Spinal cord (tissue), 10 donors: ENCODE measurements around the gene NPRL2. TPM values are rescaled to one million over a fixed set of nuclear protein-coding genes. Genes with fewer than 3 reads are reported as not detected.
A peak's percentile ranks its signal among the peaks of the same experiment; 100 is the strongest.

ENCODE experiments used
- DNase-seq, 6 donors: peaks; one replicate each; pipeline versions ENCODE4 v3.0.0 to v3.0.0-alpha.2; 2013 to 2015; ENCODE audit warnings: low spot score in 6 of 6, low read depth in 4 of 6
- H3K27ac ChIP-seq: one replicate; pipeline ENCODE4 v1.5.1; 2013; ENCODE audit warnings: low read depth, low read length, control low read depth
- H3K27me3 ChIP-seq: one replicate; pipeline ENCODE4 v1.6.1; 2013; ENCODE audit warnings: low read length; ENCODE audit not compliant: control insufficient read depth, insufficient read depth
- H3K36me3 ChIP-seq: one replicate; pipeline ENCODE4 v1.6.1; 2013; ENCODE audit warnings: low read length; ENCODE audit not compliant: control insufficient read depth, insufficient read depth
- H3K4me1 ChIP-seq: one replicate; pipeline ENCODE4 v1.6.1; 2013; ENCODE audit warnings: low read length; ENCODE audit not compliant: control insufficient read depth, insufficient read depth
- H3K4me3 ChIP-seq: one replicate; pipeline ENCODE4 v1.5.1; 2013; ENCODE audit warnings: low read depth, low read length, control low read depth
- H3K9me3 ChIP-seq: one replicate; pipeline ENCODE4 v1.6.1; 2013; ENCODE audit warnings: low read length; ENCODE audit not compliant: control insufficient read depth, insufficient read depth
- WGBS: methylation state at CpG from one replicate; pipeline ENCODE4 v1.1.5; 2013; ENCODE audit warnings: missing lambda C conversion rate; ENCODE audit not compliant: insufficient coverage; 5-methylcytosine and 5-hydroxymethylcytosine counted together
- long read RNA-seq, 4 donors: transcript quantifications; one replicate each; lab custom pipeline, GENCODE V29; 2026
- polyA plus RNA-seq, 2 donors: library from polyadenylated mRNA; unstranded; fragments of 120-200 nt; gene quantifications; one replicate each; pipeline ENCODE4 v1.2.1, GENCODE V29; 2013; ENCODE audit not compliant: insufficient read length in 2 of 2
- total RNA-seq, 2 donors: library from RNA; depleted of rRNA in 1 of 2; stranded (reverse); fragments of 120-200 nt in 1 of 2; fragments of >200 nt in 1 of 2; gene quantifications; one replicate each; pipeline versions ENCODE4 v1.2.3 to v1.2.4, GENCODE V29; 2013 to 2014
- donor health status: healthy.

Gene NPRL2
- 10 to 100 TPM; 22.6 to 33.2 TPM for total RNA-seq
- 10 to 100 TPM; 40.9 to 43.8 TPM for polyA plus RNA-seq
- long read RNA-seq, donor 1, transcript NPRL2-201 (11 exons, 1,700 nt), result major isoform, 10 of 28 reads
- long read RNA-seq, donor 1, partial matches to known transcripts, result 16 of 28 reads
- long read RNA-seq, donor 1, other reads (novel, unspliced or antisense), result 0 of 28 reads
- long read RNA-seq, donor 2, partial matches to known transcripts, result 0 of 1 reads
- long read RNA-seq, donor 2, other reads (novel, unspliced or antisense), result 0 of 1 reads
- long read RNA-seq, donor 3, partial matches to known transcripts, result 0 of 2 reads
- long read RNA-seq, donor 3, other reads (novel, unspliced or antisense), result 0 of 2 reads
- long read RNA-seq, donor 4, transcript NPRL2-201 (11 exons, 1,700 nt), result major isoform, 6 of 18 reads
- long read RNA-seq, donor 4, partial matches to known transcripts, result 11 of 18 reads
- long read RNA-seq, donor 4, other reads (novel, unspliced or antisense), result 0 of 18 reads

DNA sequence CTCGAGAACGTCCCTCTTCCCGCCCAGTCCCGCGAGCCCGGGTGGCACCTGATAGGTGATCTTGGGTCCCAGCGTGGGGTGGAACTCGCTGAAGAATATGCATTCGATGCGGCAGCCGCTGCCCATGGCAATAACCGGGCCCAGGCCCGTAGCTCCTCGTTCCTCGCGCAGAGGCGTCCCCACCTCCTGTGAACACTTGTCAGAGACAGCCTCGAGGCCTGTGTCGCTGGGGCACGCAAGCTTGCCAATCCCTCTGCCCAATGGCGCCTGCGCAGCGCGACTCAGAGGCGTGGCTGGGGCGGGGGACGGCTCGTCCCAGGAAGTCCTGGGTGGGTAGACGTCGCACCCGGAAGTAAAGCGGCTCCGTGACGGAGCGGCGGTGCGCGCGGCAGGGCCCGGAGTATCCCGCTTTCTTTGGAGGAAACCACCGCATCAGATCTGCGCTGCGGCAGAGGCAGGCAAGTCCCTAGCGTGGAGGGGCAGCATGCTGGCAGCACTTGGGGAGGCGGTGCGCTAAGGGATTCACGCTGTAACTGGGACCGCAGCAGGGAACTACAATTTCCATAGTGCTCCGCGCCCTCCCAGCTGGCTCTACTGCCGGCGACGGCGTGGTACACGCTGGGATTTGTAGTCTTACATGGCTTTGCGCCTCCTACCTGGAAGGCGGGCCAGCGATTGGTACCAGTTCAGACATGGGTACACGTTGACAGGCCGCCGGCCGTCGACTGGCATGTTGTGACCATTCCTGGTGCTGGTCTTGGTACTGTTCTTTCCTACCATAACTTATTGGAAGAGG lies at the start of gene NPRL2, which contains the start of gene CYB561D2:
Gene NPRL2, minus strand, starts transcription at position 249 of the 796 bp plus-strand sequence. Its CDS starts 123 bp downstream, at position 126.
Gene CYB561D2, plus strand, starts transcription at position 336 of the 796 bp plus-strand sequence. CDS start 572 bp downstream, outside the sequence.
- peaks cover 61% of the 10 kb centered on the region for H3K36me3 ChIP-seq
- peak; percentile 89 to 98 (median 93) for DNase-seq
- peaks cover 60% of the 10 kb centered on the region for H3K4me1 ChIP-seq
- H3K4me3 ChIP-seq, result peak within 1 kb of the TSS; percentile 91
- peak within 1 kb of the TSS; percentile 95 for H3K27ac ChIP-seq
- H3K9me3 ChIP-seq, result no peaks in the 10 kb centered on the region
- no peaks in the 10 kb centered on the region for H3K27me3 ChIP-seq
- WGBS, result under 1% methylated on average over 64 of the region's 64 CpGs

DNA sequence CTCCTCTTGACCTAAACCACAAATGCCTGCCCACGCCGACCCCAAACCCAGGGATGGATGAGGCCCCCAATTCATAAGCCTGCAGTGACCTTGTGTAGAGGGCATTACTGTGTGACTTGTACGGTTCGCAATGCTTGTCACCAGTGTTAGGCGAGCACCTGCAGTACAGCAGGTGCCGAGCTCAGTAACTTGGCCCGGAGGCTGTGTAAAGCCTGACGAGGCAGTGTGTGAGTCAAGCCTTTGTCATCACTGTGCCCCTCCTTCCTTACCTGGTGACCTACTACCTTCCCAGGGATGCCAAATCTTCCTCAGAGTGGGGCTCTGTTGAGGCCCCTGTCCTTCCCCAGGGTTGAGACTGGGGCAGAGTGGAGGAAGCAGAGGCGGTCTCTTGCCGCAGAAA lies 45.9 kb upstream of the NPRL2 start:
- H3K27ac ChIP-seq, result no peak overlapping the region
- no peaks in the 10 kb centered on the region for H3K27me3 ChIP-seq
- H3K9me3 ChIP-seq, result no peaks in the 10 kb centered on the region
- H3K36me3 ChIP-seq, result peaks cover 20% of the 10 kb centered on the region
- 93% methylated on average over 8 of the region's 10 CpGs for WGBS
- H3K4me3 ChIP-seq, result no peak overlapping the region
- peaks cover 36% of the 10 kb centered on the region for H3K4me1 ChIP-seq
- no peak for DNase-seq

DNA sequence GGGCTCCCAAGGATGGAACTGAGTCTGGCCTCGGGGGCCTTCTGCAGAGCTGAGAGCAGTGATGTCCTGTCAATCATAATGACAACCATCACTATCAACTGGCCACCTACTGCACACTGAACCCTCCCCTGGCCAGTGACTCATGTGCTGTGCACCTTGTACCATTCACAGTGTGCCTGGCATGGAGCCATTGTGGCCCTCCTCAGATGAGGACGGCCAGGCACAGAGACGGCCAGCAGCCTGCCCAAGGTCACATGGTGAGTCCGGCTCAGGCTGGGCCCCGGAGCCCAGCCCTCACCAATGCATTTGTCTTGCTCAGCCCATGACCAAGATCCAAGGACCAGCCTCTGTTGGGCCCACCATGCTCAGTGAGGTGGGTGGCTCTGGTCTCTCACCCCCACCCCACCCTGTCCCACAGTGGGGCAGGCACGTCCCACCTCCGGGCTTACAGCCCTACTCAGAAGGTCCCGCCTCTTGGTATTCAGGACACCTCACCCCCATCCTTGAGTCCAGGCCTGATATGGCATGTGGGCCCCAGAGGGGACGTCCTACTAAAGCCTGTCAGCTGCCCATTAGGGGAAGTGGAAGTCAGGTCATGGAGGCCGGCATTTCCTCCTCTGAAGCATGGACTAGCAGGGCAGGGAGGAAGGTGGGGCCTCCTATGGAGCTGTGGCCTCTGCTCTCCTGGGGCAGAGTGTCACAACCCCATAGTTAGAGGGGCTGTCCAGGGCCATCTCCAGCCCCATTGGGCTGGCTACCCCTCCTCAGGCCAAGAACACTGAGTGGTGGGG lies 44.7 kb upstream of the NPRL2 start:
- Histone ChIP-seq H3K9me3 (no peaks in the 10 kb centered on the region), H3K4me1 (peaks cover 47% of the 10 kb centered on the region), H3K27me3 (no peaks in the 10 kb centered on the region), H3K36me3 (peaks cover 29% of the 10 kb centered on the region), H3K27ac (no peak overlapping the region), H3K4me3 (no peak overlapping the region)
- DNase-seq, result no peak
- WGBS, result 80% methylated on average over 7 of the region's 10 CpGs

DNA sequence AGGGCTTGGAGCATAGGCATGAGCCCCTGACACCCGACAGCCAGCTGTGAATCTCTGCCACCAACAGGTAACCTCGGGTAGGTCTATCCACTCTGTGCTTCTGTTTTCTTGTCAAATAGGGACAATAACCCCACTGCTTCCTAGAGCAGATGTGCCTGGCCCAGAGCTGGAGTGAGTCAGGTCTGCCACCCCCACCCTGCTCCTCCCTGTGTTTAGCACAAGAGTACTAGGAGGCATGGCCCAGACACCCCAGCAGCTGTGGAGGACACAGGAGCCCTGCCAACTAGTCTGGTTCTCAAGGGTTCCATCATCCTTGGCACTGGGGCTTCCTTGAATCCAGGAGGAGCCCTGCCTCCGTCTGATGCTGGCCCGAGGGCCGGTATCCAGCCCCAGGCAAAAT lies 42.5 kb upstream of the NPRL2 start:
- peaks cover 29% of the 10 kb centered on the region for H3K36me3 ChIP-seq
- no peaks in the 10 kb centered on the region for H3K27me3 ChIP-seq
- no peak overlapping the region for H3K27ac ChIP-seq
- no peak for DNase-seq
- no peak overlapping the region for H3K4me3 ChIP-seq
- WGBS, result 79% methylated on average over 3 of the region's 5 CpGs
- no peaks in the 10 kb centered on the region for H3K9me3 ChIP-seq
- H3K4me1 ChIP-seq, result peaks cover 48% of the 10 kb centered on the region

DNA sequence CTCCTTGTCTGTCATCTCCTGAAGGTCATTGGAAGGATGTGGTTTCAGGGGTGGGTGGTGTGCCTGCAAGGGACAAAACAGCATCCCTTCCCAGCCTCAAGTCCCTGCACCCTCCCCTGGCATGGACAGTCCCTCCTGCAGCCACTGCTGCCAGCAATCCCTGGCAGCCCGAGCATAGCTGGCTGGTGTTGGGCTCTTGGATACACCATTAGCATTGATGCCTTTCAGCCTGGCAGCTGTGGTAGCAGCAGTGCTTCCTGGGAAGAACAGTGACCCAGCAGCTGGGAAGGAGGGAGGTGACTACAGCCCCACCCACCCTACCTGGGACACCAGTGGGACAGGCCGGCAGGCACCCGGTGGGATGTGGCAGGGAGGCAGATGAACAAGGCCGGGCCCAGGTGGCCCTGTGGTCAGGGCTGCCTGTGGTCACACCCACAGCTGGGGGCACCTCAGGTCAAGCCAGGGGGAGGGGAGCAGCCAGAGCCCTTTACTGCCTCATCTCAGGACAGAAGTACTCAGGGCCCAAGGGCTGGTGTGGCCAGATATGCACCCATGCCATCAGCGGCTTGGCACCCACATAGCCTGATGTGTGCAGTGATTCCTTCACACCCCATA lies 41.6 kb upstream of the NPRL2 start:
- 64% methylated on average over 5 of the region's 5 CpGs for WGBS
- Histone ChIP-seq H3K27me3 (no peaks in the 10 kb centered on the region), H3K36me3 (peaks cover 34% of the 10 kb centered on the region), H3K4me3 (no peak overlapping the region), H3K9me3 (no peaks in the 10 kb centered on the region), H3K4me1 (peaks cover 56% of the 10 kb centered on the region), H3K27ac (no peak overlapping the region)
- peak in 2 of 6 donors; percentile 49 to 68 for DNase-seq

DNA sequence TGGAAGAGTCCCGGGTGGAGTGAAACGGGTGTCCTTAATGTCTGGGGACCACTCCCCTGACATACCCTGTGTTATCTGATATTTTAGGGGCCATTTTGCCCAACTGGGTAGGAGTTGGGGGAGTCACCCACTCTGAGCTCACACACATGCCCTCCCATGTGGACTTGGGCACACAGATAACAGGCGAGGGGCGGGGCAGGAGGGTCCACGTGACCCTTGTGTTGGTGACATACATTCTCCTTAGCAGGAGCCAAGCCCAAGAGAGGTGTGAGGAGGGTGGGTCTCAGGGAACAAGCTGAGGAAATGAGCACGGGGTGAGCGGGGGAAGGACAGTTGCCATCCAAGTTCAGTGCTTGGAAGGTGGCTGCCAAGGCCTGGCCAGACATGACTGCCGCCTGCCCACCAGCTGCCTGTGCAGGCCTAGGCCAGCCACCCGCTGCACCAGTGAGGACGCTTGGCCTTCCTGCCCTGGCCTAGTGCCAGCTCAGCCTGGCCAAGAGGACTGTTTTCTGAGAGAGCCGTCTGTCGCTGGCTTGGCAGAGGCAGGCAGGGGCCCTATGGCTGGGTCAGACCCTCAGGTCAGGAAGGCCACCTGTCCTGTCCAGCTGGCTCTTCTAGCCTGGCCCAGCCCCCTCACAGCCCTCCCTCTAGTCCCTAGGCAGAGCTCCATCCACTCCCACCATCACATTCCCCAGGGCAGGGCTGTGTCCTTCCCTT lies 40.1 kb upstream of the NPRL2 start:
- 44% methylated on average over 9 of the region's 12 CpGs for WGBS

DNA sequence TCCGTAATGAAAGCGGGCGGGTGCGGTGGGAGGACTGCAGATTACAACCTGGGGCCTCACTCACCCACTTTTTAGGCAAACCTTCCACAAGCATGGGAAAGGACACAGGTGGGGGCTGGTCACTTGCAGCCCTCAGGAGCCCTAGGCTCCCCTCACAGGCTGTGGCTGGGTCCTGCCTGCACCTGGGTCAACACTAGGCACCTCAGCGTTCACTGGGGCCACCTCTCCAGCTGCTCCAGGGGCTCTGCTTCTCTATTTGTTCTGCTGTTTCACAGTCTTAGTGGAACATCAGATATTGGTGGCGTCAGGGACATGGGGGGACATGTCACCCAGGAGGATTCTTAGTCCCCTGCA lies 38.8 kb upstream of the NPRL2 start:
- peaks cover 69% of the 10 kb centered on the region for H3K4me1 ChIP-seq
- H3K4me3 ChIP-seq, result no peak overlapping the region
- H3K36me3 ChIP-seq, result peaks cover 43% of the 10 kb centered on the region
- no peak overlapping the region for H3K27ac ChIP-seq
- 96% methylated on average over 5 of the region's 6 CpGs for WGBS
- H3K27me3 ChIP-seq, result no peaks in the 10 kb centered on the region
- DNase-seq, result no peak
- no peaks in the 10 kb centered on the region for H3K9me3 ChIP-seq

More for the DNA sequence above, 40.1 kb upstream of the NPRL2 start:
- DNase-seq, result peak in 3 of 6 donors; percentile 35 to 73 (median 54)
- peaks cover 39% of the 10 kb centered on the region for H3K36me3 ChIP-seq
- H3K27me3 ChIP-seq, result no peaks in the 10 kb centered on the region
- H3K4me3 ChIP-seq, result no peak overlapping the region
- H3K27ac ChIP-seq, result no peak overlapping the region
- H3K4me1 ChIP-seq, result peaks cover 58% of the 10 kb centered on the region
- H3K9me3 ChIP-seq, result no peaks in the 10 kb centered on the region

DNA sequence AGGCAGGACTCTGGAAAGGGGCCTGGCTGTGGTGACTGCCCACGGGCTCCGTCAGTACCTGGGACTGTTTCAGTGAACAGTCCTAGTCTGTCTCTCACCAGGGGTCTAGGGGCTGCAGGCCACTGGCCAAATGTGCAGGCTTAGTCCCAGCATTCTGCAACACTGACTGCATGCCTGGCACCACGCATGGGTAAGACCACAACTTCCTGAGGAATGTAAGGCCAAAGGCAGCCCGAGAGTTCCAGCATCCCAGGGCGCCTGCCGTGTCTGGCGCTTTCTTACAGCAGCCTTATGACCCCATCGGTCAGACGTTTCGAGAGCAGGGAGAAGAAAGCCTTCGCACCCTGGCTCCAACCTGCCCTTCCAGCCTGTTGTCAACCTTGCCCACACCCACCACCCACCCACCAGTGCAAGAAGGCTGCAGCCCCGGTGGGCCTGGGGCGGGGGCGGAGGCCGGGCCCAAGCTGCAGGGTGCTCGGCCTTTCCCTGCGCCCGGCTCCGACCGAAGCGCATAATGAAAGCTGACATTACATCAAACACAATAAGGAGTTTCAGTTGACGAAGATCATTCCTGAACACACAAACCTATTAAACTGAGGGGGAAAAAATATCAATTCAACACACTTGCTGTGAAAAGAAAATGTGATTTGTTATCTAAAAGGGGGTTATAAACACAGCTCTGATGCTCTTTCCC lies 38.3 kb upstream of the NPRL2 start:
- no peak overlapping the region for H3K4me3 ChIP-seq
- H3K4me1 ChIP-seq, result peaks cover 69% of the 10 kb centered on the region
- WGBS, result 48% methylated on average over 10 of the region's 22 CpGs
- H3K36me3 ChIP-seq, result peaks cover 46% of the 10 kb centered on the region
- peak overlapping the region; percentile 48 for H3K27ac ChIP-seq
- peak in 1 of 6 donors; percentile 41 for DNase-seq
- no peaks in the 10 kb centered on the region for H3K27me3 ChIP-seq
- H3K9me3 ChIP-seq, result no peaks in the 10 kb centered on the region
